C4-2B (cell line): ENCODE data around the gene ZCCHC17.

Source experiments
- H3K27ac ChIP-seq: fragments of 450-650 bp; 2 replicates; pipeline ENCODE4 v1.5.1; 2017
- ZFX ChIP-seq: fragments of 450-650 bp; IDR thresholded peaks from 2 replicates; pipeline ENCODE4 v1.6.1; 2017
- TF ChIP-seq, protein P1 (sequence below): fragments of 450-650 bp; conservative IDR thresholded peaks from 2 replicates; pipeline ENCODE4 v1.5.1; 2017; ENCODE audit warnings: mild to moderate bottlenecking

Gene ZCCHC17

DNA sequence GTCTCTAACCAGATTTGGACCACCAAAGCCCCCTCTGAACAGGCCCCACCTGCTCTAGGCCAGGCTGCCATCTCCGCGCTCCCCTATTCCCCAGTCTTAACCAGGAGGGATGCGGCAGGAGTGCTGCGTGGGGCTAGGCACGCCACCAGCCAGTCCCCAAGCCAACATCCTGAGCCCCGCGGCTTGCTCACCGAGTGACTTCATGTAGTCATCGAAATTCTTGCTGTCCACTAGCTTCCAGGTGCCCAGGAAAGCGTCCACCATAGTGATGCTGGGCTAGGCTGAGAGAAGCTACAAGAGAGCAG is 75.9 kb downstream of the ZCCHC17 start:
- TF ChIP-seq, protein P1, sequence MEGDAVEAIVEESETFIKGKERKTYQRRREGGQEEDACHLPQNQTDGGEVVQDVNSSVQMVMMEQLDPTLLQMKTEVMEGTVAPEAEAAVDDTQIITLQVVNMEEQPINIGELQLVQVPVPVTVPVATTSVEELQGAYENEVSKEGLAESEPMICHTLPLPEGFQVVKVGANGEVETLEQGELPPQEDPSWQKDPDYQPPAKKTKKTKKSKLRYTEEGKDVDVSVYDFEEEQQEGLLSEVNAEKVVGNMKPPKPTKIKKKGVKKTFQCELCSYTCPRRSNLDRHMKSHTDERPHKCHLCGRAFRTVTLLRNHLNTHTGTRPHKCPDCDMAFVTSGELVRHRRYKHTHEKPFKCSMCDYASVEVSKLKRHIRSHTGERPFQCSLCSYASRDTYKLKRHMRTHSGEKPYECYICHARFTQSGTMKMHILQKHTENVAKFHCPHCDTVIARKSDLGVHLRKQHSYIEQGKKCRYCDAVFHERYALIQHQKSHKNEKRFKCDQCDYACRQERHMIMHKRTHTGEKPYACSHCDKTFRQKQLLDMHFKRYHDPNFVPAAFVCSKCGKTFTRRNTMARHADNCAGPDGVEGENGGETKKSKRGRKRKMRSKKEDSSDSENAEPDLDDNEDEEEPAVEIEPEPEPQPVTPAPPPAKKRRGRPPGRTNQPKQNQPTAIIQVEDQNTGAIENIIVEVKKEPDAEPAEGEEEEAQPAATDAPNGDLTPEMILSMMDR: no peak
- TF ChIP-seq ZFX: no peak
- no peak overlapping the region for H3K27ac ChIP-seq

DNA sequence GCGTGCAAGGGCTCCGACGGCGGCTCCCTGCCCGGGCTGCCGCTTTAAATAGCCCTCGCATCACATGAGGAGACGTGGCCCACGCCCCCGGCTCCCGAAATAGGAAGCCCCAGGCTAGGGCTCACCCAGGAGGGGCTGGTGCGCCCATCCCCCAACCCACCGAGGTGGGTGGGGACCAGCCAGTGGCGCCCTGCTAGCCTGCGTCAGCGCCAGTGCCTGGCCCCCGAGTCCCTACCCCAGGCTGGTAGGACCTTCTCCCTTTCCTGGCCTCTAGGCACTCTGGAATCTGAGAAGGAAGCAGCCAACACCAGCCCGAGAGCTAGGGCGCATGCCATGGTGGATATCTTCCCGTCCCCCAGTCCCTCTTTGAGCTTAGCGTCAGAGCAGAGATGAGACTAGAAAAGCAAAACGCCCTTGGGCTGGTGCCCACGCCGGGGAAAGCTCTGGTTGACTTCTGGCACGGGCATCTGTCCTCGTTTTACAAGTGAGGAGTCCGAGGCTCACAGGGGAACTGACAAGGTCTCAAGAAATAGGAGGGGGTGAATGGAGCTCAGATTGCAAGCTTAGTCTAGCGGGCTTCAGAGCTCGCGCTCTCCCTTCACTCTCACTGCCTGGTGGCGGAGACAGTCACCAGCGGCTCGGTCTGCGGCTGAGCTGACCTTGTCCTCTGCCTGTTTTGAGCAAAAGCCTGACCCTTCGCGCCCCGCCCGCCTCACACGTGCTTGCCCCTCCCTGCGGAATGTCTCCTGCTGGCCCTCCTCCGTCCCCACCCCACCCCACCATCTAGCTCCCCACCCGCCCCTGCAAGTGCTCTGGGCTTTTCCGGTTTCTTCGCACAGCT is 76.4 kb downstream of the ZCCHC17 start, which contains the start of gene FABP3:
Gene FABP3 (minus strand): TSS at position 21 of the 841 bp plus-strand sequence. CDS start 62 bp downstream, outside the sequence.
- no peak within 1 kb of the TSS for H3K27ac ChIP-seq
- TF ChIP-seq, protein P1: no peak
- TF ChIP-seq ZFX: no peak

DNA sequence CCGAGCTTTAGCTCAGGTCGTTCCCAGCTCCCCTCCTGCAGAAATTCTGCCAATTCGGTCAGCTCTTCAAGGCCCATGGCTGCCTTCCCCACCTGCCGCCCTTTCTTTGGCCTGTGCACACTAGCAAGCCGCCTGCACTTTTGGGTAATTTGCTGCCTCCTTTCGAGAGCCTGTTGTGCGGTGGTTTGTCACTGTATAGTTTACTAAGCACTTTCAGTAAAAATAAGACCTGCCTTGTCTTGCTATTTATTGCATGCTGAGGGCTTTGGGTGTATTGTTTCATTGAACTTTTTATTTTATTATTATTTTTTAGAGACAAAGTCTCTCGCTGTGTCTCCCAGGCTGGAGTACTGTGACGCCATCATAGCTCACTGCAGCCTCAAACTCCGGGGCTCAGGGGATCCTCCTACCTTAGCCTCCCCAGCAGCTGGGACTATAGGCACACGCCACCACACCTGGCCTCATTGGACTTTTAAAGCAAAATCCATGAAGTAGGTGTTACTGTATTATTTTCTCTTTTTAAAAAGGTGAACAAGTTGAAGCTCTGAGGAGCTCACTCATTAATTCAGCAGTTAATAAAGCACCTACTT is 77.2 kb downstream of the ZCCHC17 start:
- no peak overlapping the region for H3K27ac ChIP-seq

DNA sequence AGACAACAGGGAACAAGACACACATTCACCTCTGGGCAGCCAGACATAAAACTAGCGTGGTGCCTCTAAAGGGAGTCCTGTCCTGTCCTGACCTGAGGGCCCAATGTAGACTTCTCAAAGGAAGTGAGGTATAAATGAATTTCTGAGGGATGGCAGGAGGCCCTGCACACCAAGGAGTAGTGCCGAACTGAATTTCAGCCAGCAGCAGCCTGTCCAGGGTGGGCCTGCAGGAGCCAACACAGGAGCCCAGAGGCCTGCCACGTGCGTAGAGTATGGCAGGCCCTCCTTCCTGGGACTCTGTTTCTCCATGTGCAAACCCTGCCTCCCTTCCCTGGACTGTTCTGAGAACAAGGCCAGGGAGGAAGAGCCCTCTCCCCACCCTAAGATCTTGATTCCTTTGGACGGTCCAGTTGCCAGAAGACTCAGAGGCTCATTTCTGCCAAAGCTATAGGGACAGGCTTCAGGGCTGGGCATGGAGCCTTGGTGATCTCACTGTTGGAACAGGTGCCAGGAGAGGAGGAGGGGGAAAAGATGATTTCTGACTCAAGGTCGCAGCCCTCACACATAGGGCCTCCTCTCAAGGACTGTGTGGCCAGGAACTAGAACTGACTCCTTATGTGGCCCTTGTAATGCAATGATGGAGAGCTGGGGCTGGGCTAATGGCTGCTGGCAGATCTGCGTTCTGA is 77.8 kb downstream of the ZCCHC17 start:
- no peak overlapping the region for H3K27ac ChIP-seq
- TF ChIP-seq ZFX: no peak
- TF ChIP-seq, protein P1: no peak

More for the DNA sequence above, 77.2 kb downstream of the ZCCHC17 start:
- TF ChIP-seq ZFX: no peak
- TF ChIP-seq, protein P1: no peak

DNA sequence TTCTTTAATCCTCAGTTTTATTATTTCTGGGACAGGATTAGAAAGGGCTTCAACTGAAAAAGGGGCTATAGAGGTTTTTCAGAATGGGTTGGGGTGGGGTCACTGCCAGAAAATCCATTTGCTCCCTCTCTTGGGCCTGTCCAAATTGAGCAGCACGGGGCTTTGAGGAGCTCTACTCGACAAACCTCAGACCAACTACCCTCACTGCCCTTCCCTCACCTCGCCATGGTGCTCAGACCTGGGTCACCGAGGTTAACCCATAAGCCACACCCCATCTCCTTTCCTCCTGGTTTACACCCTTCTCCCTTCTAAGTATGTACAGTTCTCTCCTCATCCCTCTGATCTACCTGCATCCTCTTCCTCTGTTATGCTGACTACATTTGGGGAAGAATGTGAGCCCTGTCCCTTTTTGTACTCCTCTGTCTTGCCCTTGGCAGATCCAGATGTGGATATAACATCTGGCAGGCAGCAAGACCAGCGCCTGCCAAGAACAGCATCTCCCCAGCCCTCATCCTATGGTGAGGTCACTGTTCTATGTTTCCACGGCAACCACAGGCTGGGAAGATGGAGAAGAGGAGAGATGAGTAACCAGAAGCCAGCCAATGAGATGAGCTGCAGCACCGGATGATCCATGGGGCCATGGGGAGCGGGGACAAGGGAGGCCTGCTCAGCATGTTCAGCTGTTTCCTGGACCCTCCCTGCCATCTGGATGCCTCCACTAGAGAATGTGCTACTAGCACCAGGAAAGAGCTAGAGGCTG is 79.7 kb downstream of the ZCCHC17 start:
- H3K27ac ChIP-seq: no peak overlapping the region
- TF ChIP-seq, protein P1: no peak
- TF ChIP-seq ZFX: no peak

DNA sequence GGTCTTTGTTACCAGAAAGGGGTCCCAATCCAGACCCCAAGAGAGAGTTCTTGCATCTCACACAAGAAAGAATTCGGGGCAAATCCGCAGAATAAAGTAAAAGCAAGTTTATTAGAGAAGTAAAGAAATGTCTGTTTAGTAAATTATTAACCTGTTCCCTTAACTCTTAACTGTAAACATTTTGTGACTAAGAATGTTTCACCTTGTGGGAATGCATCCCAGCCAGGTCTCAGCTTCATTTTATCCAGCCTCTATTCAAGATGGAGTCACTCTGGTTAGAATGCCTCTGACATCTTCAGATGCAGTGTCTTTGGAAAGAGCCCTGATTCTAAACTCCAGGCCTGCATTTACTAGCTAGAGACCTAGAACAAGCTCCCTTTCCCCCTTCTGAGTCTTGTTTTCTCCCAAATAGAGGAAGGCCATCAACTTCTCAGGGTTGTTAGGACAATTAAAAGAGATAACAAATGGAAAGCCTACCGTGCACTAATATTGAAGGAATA is 80.6 kb downstream of the ZCCHC17 start:
- H3K27ac ChIP-seq: no peak overlapping the region
- TF ChIP-seq ZFX: no peak
- TF ChIP-seq, protein P1: no peak
